ENCODE data around the gene P2RX4.

The P2RX4 gene

DNA sequence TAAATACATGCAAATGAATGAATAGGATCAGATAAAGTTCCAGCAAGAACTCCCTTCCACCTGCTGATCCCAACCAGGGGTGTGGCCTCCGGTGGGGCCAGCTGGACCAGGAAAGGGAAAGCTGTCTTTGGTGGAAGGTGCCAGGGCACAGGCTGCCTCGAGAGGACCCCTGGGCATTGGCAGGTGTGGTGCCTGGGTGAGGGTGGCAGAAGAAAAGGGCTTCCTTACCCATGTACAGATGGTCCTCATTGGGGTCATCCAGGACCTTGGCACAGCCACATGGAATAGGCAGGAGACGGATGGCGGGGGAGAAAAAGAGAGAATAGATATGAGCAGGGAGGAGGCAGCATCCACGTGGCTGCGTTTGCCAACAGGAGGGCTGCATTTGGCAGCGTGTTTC lies 50.2 kb downstream of the P2RX4 start:
- H3K36me3 ChIP-seq: peaks cover 29% of the 10 kb centered on the region
- H3K9me3 ChIP-seq: no peaks in the 10 kb centered on the region
- DNase-seq: no peak

DNA sequence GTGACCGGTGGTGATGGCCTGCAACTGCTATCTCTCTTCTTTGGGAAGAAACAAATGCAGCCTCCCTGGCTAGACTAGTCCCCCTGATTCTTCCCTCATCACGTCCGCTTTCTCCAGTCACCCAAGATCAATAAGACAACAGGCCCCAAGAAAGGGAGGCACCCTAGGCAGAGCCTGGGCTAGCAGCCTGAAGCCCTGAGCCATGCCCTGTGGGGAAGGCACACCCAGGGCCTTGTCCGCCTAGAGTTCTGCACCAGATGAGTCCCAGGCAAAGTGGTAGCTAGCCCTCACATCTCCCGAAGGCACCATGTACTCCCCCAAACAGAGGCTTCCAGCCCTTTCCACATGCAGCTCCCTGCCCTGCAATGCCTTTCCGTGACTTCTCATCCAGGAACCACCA lies 51.5 kb downstream of the P2RX4 start:
- Histone ChIP-seq H3K4me1 (no peaks in the 10 kb centered on the region), H3K4me3 (ENCODE audit: low read depth, low read length) (no peak overlapping the region), H3K9me3 (no peaks in the 10 kb centered on the region), H3K36me3 (peaks cover 25% of the 10 kb centered on the region), H3K27me3 (no peaks in the 10 kb centered on the region)
- TF ChIP-seq, protein P1, sequence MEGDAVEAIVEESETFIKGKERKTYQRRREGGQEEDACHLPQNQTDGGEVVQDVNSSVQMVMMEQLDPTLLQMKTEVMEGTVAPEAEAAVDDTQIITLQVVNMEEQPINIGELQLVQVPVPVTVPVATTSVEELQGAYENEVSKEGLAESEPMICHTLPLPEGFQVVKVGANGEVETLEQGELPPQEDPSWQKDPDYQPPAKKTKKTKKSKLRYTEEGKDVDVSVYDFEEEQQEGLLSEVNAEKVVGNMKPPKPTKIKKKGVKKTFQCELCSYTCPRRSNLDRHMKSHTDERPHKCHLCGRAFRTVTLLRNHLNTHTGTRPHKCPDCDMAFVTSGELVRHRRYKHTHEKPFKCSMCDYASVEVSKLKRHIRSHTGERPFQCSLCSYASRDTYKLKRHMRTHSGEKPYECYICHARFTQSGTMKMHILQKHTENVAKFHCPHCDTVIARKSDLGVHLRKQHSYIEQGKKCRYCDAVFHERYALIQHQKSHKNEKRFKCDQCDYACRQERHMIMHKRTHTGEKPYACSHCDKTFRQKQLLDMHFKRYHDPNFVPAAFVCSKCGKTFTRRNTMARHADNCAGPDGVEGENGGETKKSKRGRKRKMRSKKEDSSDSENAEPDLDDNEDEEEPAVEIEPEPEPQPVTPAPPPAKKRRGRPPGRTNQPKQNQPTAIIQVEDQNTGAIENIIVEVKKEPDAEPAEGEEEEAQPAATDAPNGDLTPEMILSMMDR (IDR thresholded peaks at IDR 0.05; ENCODE audit: low read depth, low read length): no peak
- no peak for DNase-seq

More for the DNA sequence above, 50.2 kb downstream of the P2RX4 start:
- H3K27me3 ChIP-seq: no peaks in the 10 kb centered on the region
- TF ChIP-seq, protein P1 (IDR thresholded peaks at IDR 0.05; ENCODE audit: low read depth, low read length): no peak
- no peaks in the 10 kb centered on the region for H3K4me1 ChIP-seq
- H3K4me3 ChIP-seq (ENCODE audit: low read depth, low read length): no peak overlapping the region

DNA sequence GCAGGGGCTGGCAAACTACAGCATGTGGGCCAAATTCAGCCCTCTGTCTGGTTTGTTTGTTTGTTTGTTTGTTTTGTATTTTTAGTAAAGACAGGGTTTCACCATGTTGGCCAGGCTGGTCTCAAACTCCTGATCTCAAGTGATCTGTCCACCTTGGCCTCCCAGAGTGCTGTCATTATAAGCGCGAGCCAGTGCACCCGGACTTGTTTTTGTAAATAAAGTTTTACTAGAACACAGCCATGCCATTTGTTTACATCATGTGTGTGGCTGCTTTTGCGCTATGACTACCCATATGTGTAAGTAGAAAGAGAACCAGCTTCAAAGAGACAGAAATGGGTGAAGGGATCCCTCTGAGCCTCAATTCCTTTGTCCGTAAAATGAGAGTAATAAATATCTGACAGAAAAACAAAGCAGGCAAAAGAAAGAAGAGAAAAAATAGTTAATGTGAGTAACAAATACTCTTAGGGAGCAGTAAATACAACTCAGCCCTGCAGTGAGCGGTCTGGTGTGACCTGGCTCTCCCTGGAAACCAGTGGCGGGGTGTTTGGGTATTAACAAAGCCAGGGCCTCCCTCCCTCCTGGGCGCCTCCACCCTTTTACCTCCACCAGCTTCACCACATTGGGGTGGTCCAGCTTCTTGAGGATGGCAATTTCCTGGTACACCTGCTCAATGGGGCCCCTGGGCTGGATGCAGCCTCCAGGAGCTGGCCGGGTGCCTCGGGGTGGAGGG lies 53.4 kb downstream of the P2RX4 start:
- TF ChIP-seq, protein P1 (IDR thresholded peaks at IDR 0.05; ENCODE audit: low read depth, low read length): no peak
- H3K27me3 ChIP-seq: no peaks in the 10 kb centered on the region
- H3K4me1 ChIP-seq: no peaks in the 10 kb centered on the region
- H3K36me3 ChIP-seq: peaks cover 27% of the 10 kb centered on the region
- DNase-seq: no peak
- H3K4me3 ChIP-seq (ENCODE audit: low read depth, low read length): no peak overlapping the region
- no peaks in the 10 kb centered on the region for H3K9me3 ChIP-seq

DNA sequence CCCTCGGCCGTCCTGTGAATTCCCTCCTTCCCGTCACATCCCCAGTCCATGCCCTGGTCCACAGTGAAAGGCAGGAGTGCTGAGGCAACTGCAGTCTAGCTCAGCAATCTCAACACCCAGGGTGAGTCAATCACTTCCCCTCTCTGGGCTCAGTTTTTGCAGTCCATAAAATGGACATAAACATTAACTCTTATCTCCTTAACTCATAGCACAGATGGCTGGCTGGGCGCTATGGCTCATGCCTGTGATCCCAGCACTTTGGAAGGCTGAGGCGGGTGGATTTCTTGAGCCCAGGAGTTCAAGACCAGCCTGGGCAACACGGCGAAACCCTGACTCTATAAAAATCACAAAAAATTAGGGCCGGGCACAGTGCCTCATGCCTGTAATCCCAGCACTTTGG lies 54.2 kb downstream of the P2RX4 start:
- no peak overlapping the region for H3K4me3 ChIP-seq (ENCODE audit: low read depth, low read length)
- TF ChIP-seq, protein P1 (IDR thresholded peaks at IDR 0.05; ENCODE audit: low read depth, low read length): no peak
- H3K36me3 ChIP-seq: peaks cover 34% of the 10 kb centered on the region
- no peaks in the 10 kb centered on the region for H3K4me1 ChIP-seq
- no peaks in the 10 kb centered on the region for H3K9me3 ChIP-seq
- H3K27me3 ChIP-seq: no peaks in the 10 kb centered on the region
- DNase-seq: no peak

DNA sequence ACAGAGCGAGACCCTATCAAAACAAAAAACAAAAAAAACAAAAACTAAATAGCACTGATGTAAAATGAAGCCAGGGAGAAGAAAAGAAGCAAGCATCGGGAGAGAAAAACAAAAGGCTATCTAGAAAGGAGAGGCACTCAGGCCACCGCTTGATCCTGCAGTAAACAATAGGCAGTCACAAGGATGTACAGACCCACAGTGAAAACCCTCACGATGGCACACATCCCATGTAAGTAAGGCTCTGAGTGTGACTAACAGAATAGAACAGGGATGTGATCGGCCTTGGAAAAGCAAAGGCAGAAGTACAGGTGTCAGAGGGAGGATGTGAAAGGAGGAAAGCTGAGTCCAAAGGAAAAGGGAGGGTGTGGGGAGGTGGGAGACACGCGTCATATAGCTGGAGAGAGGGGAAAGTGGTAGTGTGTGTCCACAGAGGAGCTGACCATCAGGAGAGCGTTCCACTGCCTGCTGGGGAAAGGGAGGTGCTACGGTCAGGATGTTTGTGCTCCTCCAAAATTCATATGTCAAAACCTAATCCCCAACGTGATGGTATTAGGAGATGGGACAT lies 55.1 kb downstream of the P2RX4 start:
- TF ChIP-seq, protein P1 (IDR thresholded peaks at IDR 0.05; ENCODE audit: low read depth, low read length): no peak
- no peaks in the 10 kb centered on the region for H3K4me1 ChIP-seq
- H3K27me3 ChIP-seq: no peaks in the 10 kb centered on the region
- no peak for DNase-seq
- peaks cover 33% of the 10 kb centered on the region for H3K36me3 ChIP-seq
- no peaks in the 10 kb centered on the region for H3K9me3 ChIP-seq
- no peak overlapping the region for H3K4me3 ChIP-seq (ENCODE audit: low read depth, low read length)

DNA sequence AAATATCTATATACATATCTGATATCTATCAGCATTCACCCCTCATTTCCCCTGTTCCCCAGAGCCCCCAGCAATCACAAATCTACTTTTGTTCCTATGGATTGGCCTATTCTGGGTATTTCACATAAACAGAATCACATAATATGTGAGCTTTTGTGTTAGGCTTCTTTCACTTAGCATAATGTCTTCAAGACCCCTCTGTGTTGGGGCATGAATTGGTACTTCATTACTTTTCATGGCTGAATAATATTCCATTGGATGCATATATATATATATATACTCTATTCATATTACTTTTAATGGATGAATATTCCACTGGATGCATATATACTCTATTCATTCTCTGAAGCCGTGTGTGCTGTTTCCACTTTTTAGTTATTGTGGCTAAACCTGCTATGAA lies 57.9 kb downstream of the P2RX4 start:
- peaks cover 25% of the 10 kb centered on the region for H3K36me3 ChIP-seq
- TF ChIP-seq, protein P1 (IDR thresholded peaks at IDR 0.05; ENCODE audit: low read depth, low read length): no peak
- H3K4me3 ChIP-seq (ENCODE audit: low read depth, low read length): no peak overlapping the region
- H3K4me1 ChIP-seq: no peaks in the 10 kb centered on the region
- H3K27me3 ChIP-seq: no peaks in the 10 kb centered on the region
- DNase-seq: no peak
- H3K9me3 ChIP-seq: no peaks in the 10 kb centered on the region
